Measurements from ENCODE around the gene CLCN6.

CLCN6 gene

GRCh38 chr1:11860587-11860986, 54.6 kb downstream of the CLCN6 start:
- Histone ChIP-seq H3K79me2 (ENCODE audit: insufficient read depth, low read depth) (no peaks in the 10 kb centered on the region), H3K4me2 (no peak overlapping the region), H3K4me3 (IDR thresholded peaks at IDR 0.05; ENCODE audit: insufficient read depth, low read depth, low read length) (no peak overlapping the region), H3K4me1 (ENCODE audit: low read depth, poor library complexity, severe bottlenecking) (no peaks in the 10 kb centered on the region), H2AFZ (ENCODE audit: low read depth) (no peak overlapping the region), H4K20me1 (ENCODE audit: insufficient read depth) (no peaks in the 10 kb centered on the region), H3K36me3 (ENCODE audit: insufficient read depth) (no peaks in the 10 kb centered on the region), H3K27me3 (ENCODE audit: insufficient read depth, low read depth) (peaks cover 85% of the 10 kb centered on the region), H3K9ac (no peak overlapping the region), H3K27ac (no peak overlapping the region)
- TF ChIP-seq CTCF (conservative IDR thresholded peaks at IDR 0.05; ENCODE audit: low read depth, low read length): no peak

GRCh38 chr1:11862890-11863289, 56.9 kb downstream of the CLCN6 start:
- no peak overlapping the region for H2AFZ ChIP-seq (ENCODE audit: low read depth)
- TF ChIP-seq CTCF (conservative IDR thresholded peaks at IDR 0.05; ENCODE audit: low read depth, low read length): no peak
- no peak overlapping the region for H3K4me3 ChIP-seq (IDR thresholded peaks at IDR 0.05; ENCODE audit: insufficient read depth, low read depth, low read length)
- H3K4me1 ChIP-seq (ENCODE audit: low read depth, poor library complexity, severe bottlenecking): no peaks in the 10 kb centered on the region
- H3K9ac ChIP-seq: no peak overlapping the region
- H3K79me2 ChIP-seq (ENCODE audit: insufficient read depth, low read depth): no peaks in the 10 kb centered on the region
- H4K20me1 ChIP-seq (ENCODE audit: insufficient read depth): no peaks in the 10 kb centered on the region
- no peak overlapping the region for H3K27ac ChIP-seq
- H3K36me3 ChIP-seq (ENCODE audit: insufficient read depth): no peaks in the 10 kb centered on the region
- H3K4me2 ChIP-seq: no peak overlapping the region
- H3K27me3 ChIP-seq (ENCODE audit: insufficient read depth, low read depth): peaks cover 81% of the 10 kb centered on the region

- no peak for TF ChIP-seq CTCF (conservative IDR thresholded peaks at IDR 0.05; ENCODE audit: low read depth, low read length)
- no peaks in the 10 kb centered on the region for H3K79me2 ChIP-seq (ENCODE audit: insufficient read depth, low read depth)
- no peak overlapping the region for H3K27ac ChIP-seq
- H3K9ac ChIP-seq: no peak overlapping the region
- no peaks in the 10 kb centered on the region for H3K4me1 ChIP-seq (ENCODE audit: low read depth, poor library complexity, severe bottlenecking)
- peaks cover 89% of the 10 kb centered on the region for H3K27me3 ChIP-seq (ENCODE audit: insufficient read depth, low read depth)
- no peaks in the 10 kb centered on the region for H3K36me3 ChIP-seq (ENCODE audit: insufficient read depth)
- H2AFZ ChIP-seq (ENCODE audit: low read depth): no peak overlapping the region
- no peak overlapping the region for H3K4me2 ChIP-seq
- H4K20me1 ChIP-seq (ENCODE audit: insufficient read depth): no peaks in the 10 kb centered on the region
- H3K4me3 ChIP-seq (IDR thresholded peaks at IDR 0.05; ENCODE audit: insufficient read depth, low read depth, low read length): no peak overlapping the region
These were observed 62.5 kb downstream of the CLCN6 start for GRCh38 chr1:11868331-11868980.

- H3K9ac ChIP-seq: no peak overlapping the region
- H3K27me3 ChIP-seq (ENCODE audit: insufficient read depth, low read depth): peaks cover 89% of the 10 kb centered on the region
- no peaks in the 10 kb centered on the region for H3K36me3 ChIP-seq (ENCODE audit: insufficient read depth)
- TF ChIP-seq CTCF (conservative IDR thresholded peaks at IDR 0.05; ENCODE audit: low read depth, low read length): no peak
- H3K4me2 ChIP-seq: no peak overlapping the region
- H3K4me3 ChIP-seq (IDR thresholded peaks at IDR 0.05; ENCODE audit: insufficient read depth, low read depth, low read length): no peak overlapping the region
- H3K4me1 ChIP-seq (ENCODE audit: low read depth, poor library complexity, severe bottlenecking): no peaks in the 10 kb centered on the region
- no peaks in the 10 kb centered on the region for H4K20me1 ChIP-seq (ENCODE audit: insufficient read depth)
- H2AFZ ChIP-seq (ENCODE audit: low read depth): no peak overlapping the region
- H3K27ac ChIP-seq: no peak overlapping the region
- H3K79me2 ChIP-seq (ENCODE audit: insufficient read depth, low read depth): no peaks in the 10 kb centered on the region
These were observed 63.1 kb downstream of the CLCN6 start for GRCh38 chr1:11869104-11869503.

Data from KMS-11 (cell line).